Neural cell (in vitro differentiated cells): ENCODE results near the gene BICC1. TPM values are rescaled to one million over a fixed set of nuclear protein-coding genes. Genes with fewer than 3 reads are reported as not detected.

Experiments
- H2AFZ ChIP-seq: fragments of 200-600, 300-800 bp; sonication (generic), shearing (Covaris generic); 2 replicates; pipeline ENCODE4 v1.6.0; 2014; ENCODE audit warnings: low read depth, mild to moderate bottlenecking, antibody characterized with exemption, low read length, moderate library complexity
- H3F3A ChIP-seq: fragments of 200-600 bp; shearing (Covaris generic); 2 replicates; pipeline ENCODE4 v1.6.1; 2016; ENCODE audit warnings: mild to moderate bottlenecking, moderate library complexity, mixed read lengths, antibody characterized with exemption, low read length; ENCODE audit not compliant: insufficient read depth, poor library complexity, severe bottlenecking
- H3K27ac ChIP-seq: fragments of 200-600, 300-800 bp; sonication (generic), shearing (Covaris generic); 2 replicates; pipeline ENCODE4 v1.5.1; 2014; ENCODE audit warnings: mild to moderate bottlenecking, low read length, moderate library complexity
- H3K27me3 ChIP-seq: fragments of 300-800, 200-600 bp; sonication (generic), shearing (Covaris generic); 2 replicates; pipeline ENCODE4 v1.6.0; 2014; ENCODE audit warnings: mild to moderate bottlenecking, low read depth, low read length, moderate library complexity; ENCODE audit not compliant: insufficient read depth
- H3K36me3 ChIP-seq: fragments of 300-800, 200-600 bp; sonication (generic), shearing (Covaris generic); 2 replicates; pipeline ENCODE4 v1.5.1; 2014; ENCODE audit warnings: mild to moderate bottlenecking, antibody characterized with exemption, low read length, moderate library complexity; ENCODE audit not compliant: insufficient read depth
- H3K4me2 ChIP-seq: fragments of 300-800, 200-600 bp; sonication (generic), shearing (Covaris generic); 2 replicates; pipeline ENCODE4 v1.6.0; 2014; ENCODE audit warnings: mild to moderate bottlenecking, low read length
- H3K4me3 ChIP-seq: fragments of 300-800, 200-600 bp; sonication (generic), shearing (Covaris generic); 2 replicates; pipeline ENCODE4 v1.5.1; 2014; ENCODE audit warnings: mild to moderate bottlenecking, low read length, moderate library complexity
- H3K79me2 ChIP-seq: fragments of 200-600 bp; shearing (Covaris generic); replicated peaks from 2 replicates; pipeline ENCODE4 v1.6.0; 2014; ENCODE audit warnings: mild to moderate bottlenecking, low read length, moderate library complexity; ENCODE audit not compliant: insufficient read depth
- H3K9ac ChIP-seq: fragments of 300-800, 200-600 bp; sonication (generic), shearing (Covaris generic); 2 replicates; pipeline ENCODE4 v1.6.1; 2016; ENCODE audit warnings: mild to moderate bottlenecking, low read length, mixed read lengths
- H3K9me2 ChIP-seq: fragments of 200-600 bp; shearing (Covaris generic); 2 replicates; pipeline ENCODE4 v1.6.1; 2016; ENCODE audit warnings: mild to moderate bottlenecking, low read length, mixed read lengths; ENCODE audit not compliant: insufficient read depth
- H3K9me3 ChIP-seq: fragments of 200-600, 300-800 bp; sonication (generic), shearing (Covaris generic); 2 replicates; pipeline ENCODE4 v1.6.1; 2016; ENCODE audit warnings: mild to moderate bottlenecking, mixed run types, low read length, moderate library complexity, mixed read lengths
- H4K20me1 ChIP-seq: fragments of 200-600 bp; shearing (Covaris generic); 2 replicates; pipeline ENCODE4 v1.6.1; 2016; ENCODE audit warnings: mild to moderate bottlenecking, mixed run types; ENCODE audit not compliant: insufficient read depth
- CTCF ChIP-seq: fragments of 450-650 bp; IDR thresholded peaks from 2 replicates; pipeline ENCODE4 v1.5.1; 2014; ENCODE audit warnings: antibody characterized with exemption, mild to moderate bottlenecking, moderate library complexity; ENCODE audit not compliant: poor library complexity, severe bottlenecking
- EP300 ChIP-seq: fragments of 450-650 bp; conservative IDR thresholded peaks from 2 replicates; pipeline ENCODE4 v1.6.1; 2014; ENCODE audit warnings: antibody characterized with exemption, mild to moderate bottlenecking, moderate library complexity; ENCODE audit not compliant: poor library complexity, severe bottlenecking
- EZH2 ChIP-seq: fragments of 200-600, 300-800 bp; shearing (Covaris generic), sonication (generic); IDR thresholded peaks from 2 replicates; pipeline ENCODE4 v1.6.1; 2014; ENCODE audit warnings: antibody characterized with exemption, low read length, borderline replicate concordance, mild to moderate bottlenecking; ENCODE audit not compliant: insufficient read depth, poor library complexity, severe bottlenecking
- MXI1 ChIP-seq: fragments of 450-650 bp; conservative IDR thresholded peaks from 2 replicates; pipeline ENCODE4 v1.6.1; 2014; ENCODE audit warnings: antibody characterized with exemption, mild to moderate bottlenecking; ENCODE audit not compliant: poor library complexity, severe bottlenecking
- POLR2AphosphoS5 ChIP-seq: IDR thresholded peaks from 2 replicates; pipeline ENCODE4 v1.6.1; 2012
- RAD21 ChIP-seq: fragments of 450-650 bp; conservative IDR thresholded peaks from 2 replicates; pipeline ENCODE4 v1.6.1; 2014; ENCODE audit warnings: antibody characterized with exemption, mild to moderate bottlenecking, moderate library complexity
- REST ChIP-seq: IDR thresholded peaks from 2 replicates; pipeline ENCODE4 v1.6.1; 2012; ENCODE audit warnings: borderline replicate concordance
- SMC3 ChIP-seq: fragments of 450-650 bp; conservative IDR thresholded peaks from 2 replicates; pipeline ENCODE4 v1.6.1; 2014; ENCODE audit warnings: antibody characterized with exemption, mild to moderate bottlenecking, moderate library complexity; ENCODE audit not compliant: poor library complexity
- polyA plus RNA-seq: library from polyadenylated mRNA; depleted of rRNA; stranded (reverse); fragments of >200 nt; gene quantifications from 2 replicates; pipeline ENCODE4 v1.2.3, GENCODE V29; 2014

BICC1 gene
- polyA plus RNA-seq, 1 donor from 2014 or later = 7.6 TPM

GRCh38 chr10:58698777-58699356, 186.2 kb downstream of the BICC1 start:
- H3K79me2 ChIP-seq = no peaks in the 10 kb centered on the region
- no peak for TF ChIP-seq EZH2
- TF ChIP-seq CTCF = no peak
- TF ChIP-seq REST = no peak
- TF ChIP-seq SMC3 = no peak
- H3K4me3 ChIP-seq = no peak overlapping the region
- H2AFZ ChIP-seq = no peak overlapping the region
- no peaks in the 10 kb centered on the region for H3K27me3 ChIP-seq
- no peaks in the 10 kb centered on the region for H3K9me2 ChIP-seq
- no peaks in the 10 kb centered on the region for H3K9me3 ChIP-seq
- no peaks in the 10 kb centered on the region for H3F3A ChIP-seq
- no peaks in the 10 kb centered on the region for H4K20me1 ChIP-seq
- H3K9ac ChIP-seq = no peak overlapping the region
- H3K27ac ChIP-seq = no peak overlapping the region
- H3K4me2 ChIP-seq = no peak overlapping the region
- no peaks in the 10 kb centered on the region for H3K36me3 ChIP-seq

- no peak overlapping the region for H3K4me2 ChIP-seq
- TF ChIP-seq CTCF = no peak
- no peak for TF ChIP-seq MXI1
- TF ChIP-seq SMC3 = no peak
- no peak for TF ChIP-seq EZH2
- no peak for TF ChIP-seq EP300
- TF ChIP-seq RAD21 = no peak
- no peak for TF ChIP-seq POLR2AphosphoS5
Observed at GRCh38 chr10:58700591-58700990, 187.9 kb downstream of the BICC1 start.

More at GRCh38 chr10:58700591-58700990, 187.9 kb downstream of the BICC1 start:
- H2AFZ ChIP-seq = no peak overlapping the region
- no peaks in the 10 kb centered on the region for H3F3A ChIP-seq
- no peak overlapping the region for H3K27ac ChIP-seq
- no peaks in the 10 kb centered on the region for H3K9me3 ChIP-seq
- H3K27me3 ChIP-seq = no peaks in the 10 kb centered on the region
- H3K79me2 ChIP-seq = no peaks in the 10 kb centered on the region
- H3K36me3 ChIP-seq = no peaks in the 10 kb centered on the region
- H4K20me1 ChIP-seq = no peaks in the 10 kb centered on the region
- no peak overlapping the region for H3K4me3 ChIP-seq
- H3K9ac ChIP-seq = no peak overlapping the region
- no peaks in the 10 kb centered on the region for H3K9me2 ChIP-seq
